Effector CD4-positive, alpha-beta T cell (primary cell): ENCODE data around the gene ZBTB7C.

Experiments
- DNase-seq: peaks from one replicate; pipeline ENCODE4 v3.0.0-alpha.2; 2020

ZBTB7C gene

DNA sequence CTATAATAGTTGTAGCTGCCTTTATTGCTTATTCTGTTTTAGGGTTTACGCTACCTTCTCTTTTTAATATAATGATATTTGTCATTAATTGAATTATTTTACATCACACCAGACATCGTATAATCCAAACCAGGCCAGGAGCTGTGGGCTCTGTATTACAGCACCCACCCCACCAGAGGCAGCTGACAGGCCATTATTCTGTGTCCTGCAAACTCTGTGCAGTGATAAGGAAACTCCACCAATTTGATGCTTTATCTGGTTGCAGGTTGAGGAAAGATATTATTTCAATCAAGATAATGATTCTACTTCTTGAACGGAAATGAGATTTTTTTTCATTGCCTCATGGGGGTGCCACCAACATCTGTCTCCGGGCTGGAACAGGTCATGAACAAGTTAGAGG lies 227.3 kb downstream of the ZBTB7C start:
- no peak for DNase-seq

DNA sequence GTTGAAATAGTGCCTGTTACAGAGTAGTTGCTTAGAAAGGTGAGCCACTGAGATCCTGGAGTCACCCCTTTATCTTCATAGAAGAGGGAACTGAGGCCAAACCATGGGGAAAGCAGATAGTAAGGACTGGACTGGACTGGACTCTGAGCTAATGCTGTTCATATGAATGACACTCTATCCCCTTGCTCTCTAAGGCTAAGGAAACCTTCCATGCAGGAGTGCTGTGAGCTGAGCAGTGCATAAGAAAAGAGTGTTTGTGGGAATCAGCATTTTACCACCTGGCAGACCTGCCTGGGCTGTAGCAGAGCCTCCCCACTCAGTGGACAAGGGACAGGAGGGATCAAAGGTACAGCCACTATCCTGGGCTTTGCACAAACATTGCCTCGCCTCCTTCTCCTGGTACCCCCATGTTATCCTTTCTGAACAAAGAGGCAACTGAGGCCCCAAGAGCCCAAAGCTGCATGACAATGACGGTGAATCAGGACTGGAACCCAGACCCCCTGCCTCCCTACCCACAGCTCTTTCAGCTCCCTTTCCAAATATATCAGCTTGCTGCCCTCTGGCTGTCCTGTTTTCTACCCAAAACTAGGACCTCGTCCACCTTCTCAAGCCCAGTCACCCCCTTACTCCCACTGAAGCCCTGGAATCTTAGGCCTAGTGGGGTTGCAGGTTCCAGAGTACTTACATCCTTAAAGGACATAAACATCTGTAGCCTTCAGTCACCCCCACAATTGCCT lies 227.9 kb downstream of the ZBTB7C start:
- DNase-seq, result no peak

DNA sequence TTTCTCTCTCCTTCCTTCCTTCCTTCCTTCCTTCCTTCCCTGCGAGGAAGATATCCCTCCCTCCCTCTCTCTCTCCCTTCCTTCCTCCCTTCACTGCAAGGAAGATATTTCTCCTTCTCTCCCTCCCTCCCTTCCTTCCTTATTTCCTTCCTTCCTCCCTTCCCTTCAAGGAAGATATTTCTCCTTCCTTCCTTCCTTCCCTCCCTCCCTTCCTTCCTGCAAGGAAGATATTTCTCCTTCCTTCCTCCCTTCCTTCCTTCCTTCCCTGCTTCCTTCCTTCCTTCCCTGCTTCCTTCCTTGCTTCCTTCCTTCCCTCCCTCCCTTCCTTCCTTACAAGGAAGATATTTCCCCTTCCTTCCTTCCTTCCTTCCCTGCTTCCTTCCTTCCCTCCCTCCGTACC lies 229.5 kb downstream of the ZBTB7C start:
- DNase-seq, result no peak

DNA sequence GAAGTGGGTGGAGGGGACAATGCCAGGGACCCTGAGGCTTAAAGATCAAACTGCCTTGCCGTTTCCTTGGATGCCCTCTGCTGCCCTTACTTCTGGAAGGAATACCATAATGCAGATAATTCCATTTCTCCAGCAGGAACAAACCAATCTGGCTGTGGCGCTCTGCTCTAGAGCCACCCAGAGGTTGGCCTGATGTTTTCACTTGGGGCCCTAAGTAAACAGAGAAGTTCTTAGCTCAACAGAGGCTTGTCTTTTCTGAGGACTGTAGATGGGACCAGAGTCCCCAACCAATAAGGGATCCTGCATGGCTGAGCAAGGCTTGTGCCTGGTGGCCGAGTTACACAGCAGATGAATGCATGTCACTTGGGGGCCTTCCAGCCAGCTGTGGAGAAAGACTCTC lies 230.2 kb downstream of the ZBTB7C start:
- DNase-seq, result no peak

DNA sequence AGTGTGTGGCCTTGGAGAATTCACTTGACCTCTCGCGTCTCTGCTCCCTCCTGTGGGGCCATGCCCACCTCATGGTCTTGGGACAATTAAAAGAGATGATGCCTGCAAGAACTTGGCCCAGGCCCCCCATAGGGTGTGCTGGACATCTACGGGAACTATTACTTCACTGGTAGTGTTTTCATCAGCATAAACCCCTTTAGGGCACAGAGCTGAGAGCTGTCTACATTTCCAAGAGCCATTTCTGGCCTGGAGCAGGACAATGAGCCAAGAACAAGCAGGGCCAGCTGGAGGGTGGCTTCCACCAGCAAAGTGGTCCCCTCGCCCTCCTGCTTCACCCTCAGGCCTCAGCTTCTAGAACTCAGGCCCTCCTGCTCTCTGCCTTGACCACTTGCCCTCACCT lies 232.3 kb downstream of the ZBTB7C start:
- DNase-seq, result no peak

DNA sequence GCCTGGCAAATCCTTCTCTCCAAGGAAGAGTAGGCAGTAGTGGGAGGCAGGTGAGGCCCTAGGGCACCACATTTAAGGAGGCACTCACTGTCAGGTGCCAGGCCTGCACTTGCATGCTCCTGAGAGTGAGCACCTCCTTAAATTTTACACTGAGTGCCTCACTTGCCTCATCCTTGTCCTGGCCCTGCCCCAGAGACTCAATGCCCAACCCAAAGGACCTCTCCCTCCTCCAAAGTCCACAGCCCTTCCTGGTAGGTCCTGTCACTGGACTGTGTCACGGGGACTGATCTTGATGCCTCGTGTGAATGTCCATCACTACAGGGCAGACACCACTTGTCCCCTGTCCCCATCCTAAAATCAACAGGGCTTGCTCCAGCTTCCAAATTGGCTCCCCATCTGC lies 235.6 kb downstream of the ZBTB7C start:
- DNase-seq, result no peak

DNA sequence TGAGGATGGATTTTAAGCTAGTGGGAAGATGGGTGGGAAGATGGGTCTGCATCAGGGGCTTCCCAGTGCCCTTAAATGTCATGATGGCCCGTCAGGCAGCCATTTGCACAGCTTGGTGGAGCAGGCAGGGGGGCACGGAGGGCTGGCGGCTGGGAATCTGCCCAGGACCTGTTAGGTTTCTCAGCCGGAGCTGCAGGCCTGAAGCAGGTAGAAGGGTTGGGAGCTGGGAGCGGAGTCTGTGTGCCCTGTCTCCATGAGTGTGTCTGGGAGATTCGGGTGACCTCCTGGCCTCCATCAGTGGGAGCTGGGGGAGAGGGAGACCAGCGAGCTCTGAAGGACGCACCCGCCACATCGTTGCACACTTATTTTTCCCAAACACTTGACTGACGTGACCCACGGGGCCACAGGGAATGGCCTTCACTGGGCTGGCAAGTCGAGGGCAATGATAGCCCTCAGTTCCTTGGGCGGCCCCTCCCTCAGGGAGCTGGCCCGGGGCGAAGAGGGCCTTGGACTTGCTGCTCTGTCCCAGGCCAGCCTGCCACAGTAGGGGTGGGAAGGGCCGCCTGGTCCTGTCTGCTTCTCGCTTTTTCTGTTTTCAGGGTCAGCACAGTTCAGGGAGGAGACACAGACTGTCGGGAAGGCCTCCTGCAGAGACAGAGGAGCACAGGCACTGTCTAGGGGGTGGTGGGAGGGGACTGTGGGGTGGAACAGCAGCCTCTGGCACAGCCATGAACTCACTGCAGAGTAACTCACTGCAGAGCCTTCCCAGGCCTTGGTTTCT lies 236.8 kb downstream of the ZBTB7C start:
- DNase-seq, result no peak

DNA sequence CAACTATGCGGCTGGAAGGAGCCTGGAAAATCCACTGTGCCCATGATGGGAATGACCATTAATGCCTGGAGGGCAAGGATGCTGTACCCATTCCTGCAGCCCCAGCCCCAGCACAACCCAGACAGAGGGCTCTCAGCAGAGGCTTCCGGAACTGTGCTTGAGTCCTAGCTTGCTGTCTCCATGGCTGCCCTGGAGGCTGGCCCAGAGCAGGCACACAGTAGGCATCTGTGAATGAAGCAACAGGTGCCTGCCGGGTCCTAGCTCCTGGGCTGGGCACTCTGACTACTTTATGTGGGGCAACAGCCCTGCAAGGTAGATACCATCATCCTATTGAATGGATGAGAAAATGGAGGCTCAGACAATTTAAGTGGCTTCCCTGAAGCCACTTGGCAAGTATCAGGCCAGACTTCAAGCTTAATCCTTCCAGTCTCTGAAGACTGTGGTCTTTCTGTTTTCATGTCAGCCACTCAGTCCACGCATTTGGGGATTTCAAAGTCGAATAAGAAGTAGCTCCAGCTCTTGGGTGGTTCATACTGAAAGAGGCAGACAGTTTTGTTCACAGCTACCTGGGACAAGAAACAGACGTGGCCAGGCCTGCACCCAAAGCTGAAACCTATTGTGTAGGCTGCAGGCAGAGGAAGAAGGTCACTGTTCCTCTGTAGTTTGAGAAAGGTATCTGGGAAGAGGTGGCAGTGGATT lies 237.5 kb downstream of the ZBTB7C start:
- DNase-seq, result no peak

DNA sequence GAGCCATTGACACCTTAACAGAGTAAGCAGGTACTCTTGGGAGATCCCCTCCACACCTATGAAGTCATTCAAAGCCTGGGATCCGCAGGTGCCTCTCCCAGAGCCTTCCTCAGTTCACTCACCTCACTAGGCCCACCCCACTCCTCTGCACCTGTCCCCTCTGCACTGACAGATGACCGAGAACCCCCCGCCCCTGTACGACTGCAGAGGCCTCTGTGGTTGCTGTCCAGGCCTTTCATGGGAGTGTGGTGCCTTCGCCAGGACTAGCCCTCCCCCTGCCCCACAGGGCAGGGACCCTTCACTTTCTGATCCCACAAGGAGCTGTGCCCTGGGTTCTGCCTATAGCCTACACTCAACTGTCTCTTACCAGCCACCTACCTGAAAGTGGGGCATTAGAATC lies 238.5 kb downstream of the ZBTB7C start:
- no peak for DNase-seq

DNA sequence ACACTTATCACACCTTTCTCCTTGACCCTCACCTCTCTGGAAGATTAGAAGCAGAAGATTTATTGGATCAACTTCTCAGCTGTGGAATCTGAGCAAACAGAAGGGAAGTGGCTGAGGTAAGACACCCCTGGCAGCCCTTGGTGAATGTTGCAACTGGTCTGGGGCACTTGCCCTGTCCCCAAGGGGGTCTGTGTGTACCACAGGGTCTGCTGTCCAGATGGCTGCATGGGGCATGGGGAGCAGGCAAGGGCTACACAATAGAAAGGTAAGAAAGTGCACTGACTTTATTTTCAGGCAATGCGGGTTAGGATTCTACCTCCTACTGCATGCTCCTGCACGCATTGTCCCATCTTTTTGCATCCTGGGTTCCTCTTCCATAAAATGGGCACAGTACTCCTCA lies 240.3 kb downstream of the ZBTB7C start:
- no peak for DNase-seq

DNA sequence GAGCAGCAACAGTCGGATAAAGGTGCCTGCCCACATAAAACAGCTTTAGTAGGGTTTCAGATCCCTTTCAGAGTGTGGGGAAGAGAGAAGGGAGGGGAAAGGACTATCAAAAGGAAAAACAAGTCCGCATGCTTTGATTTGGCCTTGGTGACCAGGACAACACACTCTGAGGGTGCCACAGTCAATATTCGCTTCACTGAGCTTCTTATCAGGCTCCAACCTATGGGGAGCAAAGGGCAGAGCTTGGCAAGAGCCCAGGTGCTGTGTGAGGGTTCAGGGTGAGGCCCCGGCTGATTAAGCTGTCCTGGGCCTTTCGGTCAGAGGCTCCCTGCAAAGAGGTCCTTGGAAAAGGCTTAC lies 241.3 kb downstream of the ZBTB7C start:
- no peak for DNase-seq

DNA sequence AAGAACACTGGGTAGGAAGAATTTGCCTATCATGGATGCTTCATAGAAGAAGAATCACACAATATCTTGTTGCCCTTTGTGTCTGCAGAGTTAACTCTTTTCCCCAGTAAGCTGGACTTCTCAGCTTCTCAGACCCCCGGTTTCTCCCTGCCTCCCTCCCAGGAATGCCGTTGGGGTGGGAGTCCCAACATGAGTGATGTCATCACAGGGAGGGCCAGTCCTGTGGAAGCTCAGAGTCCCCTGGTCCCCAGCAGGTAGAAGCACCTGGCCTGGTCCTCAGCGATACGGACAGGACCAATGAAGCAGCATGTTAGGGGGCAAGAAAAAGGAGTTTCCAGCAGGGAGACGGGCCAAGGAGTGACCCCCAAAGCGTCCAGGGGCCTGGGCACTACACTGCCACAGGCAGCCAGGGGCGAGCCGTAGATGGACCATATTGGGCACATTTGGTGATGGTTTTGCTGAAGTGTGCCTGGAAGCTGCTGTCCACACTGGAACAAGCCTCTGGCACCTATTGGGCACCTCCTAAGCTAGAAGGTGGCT lies 242.8 kb downstream of the ZBTB7C start:
- DNase-seq, result no peak

DNA sequence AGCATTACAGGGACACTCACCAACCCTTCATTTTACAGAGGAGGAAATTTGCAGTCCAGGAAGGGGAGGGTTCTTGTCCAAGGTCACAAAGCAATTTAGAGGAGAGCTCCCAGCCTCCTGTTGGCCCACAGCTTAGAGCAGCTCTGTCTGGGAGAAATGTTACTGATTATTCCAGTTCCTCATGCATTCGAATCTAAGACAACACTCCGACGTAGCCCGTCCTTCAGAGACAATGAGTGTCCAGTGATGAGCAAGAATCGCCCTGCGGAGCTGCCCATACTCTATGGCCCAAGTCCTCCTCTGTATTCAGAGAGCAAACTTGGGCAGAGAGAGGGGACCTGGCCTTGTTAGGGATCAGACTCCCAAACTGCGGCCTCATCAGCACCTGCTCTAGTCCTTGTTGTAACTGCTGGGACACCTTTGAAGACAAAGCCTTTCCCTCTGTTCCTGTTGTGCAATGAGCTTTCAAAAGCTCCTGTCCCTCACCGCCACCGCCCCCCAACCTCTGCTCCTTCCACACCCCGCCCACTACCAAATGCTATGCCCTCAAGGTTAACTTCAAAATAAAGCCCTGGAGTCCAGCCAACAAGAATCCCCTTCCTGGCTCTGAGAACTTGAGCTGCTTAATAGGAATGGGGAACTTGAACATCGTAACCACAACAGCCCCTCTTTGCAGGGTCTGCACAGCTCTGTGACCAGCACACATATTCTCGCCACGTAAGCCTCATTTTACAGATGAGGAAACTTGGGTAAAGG lies 243.9 kb downstream of the ZBTB7C start:
- DNase-seq, result no peak

DNA sequence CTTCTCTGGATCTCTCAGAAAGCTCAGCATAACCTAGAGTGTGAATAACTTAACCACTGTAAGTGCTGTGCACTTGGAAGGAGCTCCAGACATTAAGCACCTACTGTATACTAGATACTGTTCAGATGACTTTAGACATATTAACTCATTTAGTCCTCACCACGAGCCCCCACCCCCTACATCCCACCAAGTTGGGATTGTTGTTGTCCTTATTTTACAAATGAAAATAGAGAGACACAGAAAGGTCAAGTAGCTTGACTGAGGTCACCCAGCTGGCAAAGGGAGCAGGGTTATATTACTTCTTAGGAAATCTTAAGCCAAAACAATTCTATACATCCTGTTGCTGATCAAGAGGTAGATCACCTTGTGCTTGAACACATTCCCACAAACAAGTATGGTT lies 244.5 kb downstream of the ZBTB7C start:
- DNase-seq, result no peak

DNA sequence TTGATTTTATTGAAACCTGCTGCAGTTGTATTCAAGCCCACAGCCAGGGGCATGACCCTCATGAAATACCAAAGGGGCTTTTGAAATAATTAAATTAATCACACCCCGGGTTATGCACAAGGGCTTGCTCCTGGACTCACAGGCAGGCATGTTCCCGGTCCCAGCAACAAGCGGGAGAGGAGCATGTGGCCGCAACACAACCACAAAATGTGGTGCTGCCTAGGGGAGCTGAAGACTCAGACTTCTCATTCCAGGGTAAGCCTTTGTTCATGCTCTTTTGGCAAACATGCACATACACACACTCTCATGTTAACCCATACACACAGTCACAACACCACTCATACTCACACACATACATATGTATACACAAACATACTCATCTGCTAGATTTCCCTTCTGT lies 245.1 kb downstream of the ZBTB7C start:
- DNase-seq, result no peak

DNA sequence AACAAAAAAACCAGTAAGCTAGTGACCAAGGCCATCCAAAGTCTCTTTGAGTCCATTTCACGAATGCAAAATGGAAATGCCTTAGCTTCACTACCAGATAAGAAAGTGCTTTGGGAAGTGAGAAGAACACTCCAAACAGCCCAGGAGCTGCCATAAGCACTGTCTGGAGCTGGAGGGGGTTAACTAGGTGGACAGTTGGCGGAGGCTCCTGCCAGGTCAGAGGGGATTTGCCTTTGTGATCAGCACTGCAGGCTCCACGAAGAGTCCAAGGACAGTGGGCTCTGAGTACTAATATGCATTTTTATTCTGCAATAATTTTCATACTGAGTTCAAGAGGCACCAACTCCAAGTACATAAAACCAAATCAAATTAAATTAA lies 245.5 kb downstream of the ZBTB7C start:
- DNase-seq, result no peak

DNA sequence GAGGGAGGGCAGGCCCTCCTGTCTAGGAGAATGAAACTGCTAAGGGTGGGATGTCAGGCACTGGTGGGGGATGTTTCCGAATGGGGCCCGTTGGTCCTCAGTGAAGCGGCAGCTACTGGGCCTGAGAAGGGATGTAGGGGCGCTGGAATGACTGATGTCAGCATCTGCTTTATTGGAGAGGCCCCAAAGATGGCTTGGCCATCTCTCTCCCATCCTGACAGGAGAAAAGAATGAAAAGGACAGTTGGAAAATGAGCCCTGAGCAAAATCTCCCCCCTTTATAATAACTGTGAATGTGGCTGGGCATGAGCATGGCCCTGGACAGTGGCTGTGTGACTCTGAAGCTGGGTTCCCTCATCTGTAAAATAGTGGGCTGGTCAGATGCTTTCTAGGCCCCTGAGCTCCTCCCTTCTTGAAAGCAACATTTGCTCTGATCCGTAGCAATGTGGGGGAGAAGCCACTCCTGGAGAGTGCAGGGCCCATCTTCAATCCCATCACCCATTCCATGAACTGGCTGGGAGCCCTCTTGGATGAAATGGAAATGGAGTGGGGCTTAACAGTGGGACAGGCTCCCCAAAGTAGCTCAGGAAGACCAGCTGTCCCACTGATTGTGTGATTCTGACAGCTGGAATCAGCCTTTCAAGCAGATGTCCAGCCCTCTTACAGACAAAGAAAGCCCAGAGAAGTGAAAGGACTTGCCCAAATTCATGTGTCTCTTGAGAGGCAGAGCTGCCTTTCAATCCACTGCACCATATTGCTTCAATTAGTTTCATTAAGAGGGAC lies 246.0 kb downstream of the ZBTB7C start:
- DNase-seq, result no peak

DNA sequence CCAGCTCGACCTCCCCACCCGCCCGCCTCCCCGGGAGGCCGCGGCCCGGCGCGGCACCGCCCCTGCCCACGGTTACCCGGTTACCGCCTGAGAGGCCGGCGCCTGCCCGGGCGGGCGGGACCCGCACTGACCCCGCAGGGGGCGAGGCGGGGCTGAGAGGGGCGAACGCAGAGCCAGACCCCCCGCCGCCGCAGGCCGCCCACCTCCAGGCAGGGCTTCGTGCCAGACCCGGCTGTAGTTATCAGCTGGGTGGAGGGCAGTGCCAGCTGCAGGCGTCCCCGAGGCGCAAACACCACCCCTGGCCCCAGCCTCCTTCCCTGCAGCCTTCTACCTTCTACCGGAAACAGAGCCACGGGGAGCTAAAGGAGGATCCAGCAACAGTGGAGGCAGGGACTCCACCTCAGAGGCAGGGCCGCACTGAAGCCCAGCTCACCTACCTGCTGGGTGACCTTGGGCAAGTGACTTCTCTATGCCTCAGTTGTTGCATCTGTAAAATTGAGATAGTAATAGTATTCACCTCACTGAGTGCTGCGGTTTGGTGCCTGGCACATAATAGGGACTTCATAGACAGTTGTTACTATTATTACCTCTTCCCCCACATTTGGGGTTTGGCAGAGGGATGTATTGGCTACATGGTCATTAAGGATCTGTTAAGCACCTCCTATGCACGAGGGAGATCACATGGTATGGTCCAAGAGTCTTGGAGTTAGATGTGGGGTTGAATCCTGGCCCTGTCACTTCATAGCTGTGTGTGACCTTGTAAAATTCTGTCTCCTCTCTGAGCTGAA lies 247.1 kb downstream of the ZBTB7C start:
- no peak for DNase-seq

DNA sequence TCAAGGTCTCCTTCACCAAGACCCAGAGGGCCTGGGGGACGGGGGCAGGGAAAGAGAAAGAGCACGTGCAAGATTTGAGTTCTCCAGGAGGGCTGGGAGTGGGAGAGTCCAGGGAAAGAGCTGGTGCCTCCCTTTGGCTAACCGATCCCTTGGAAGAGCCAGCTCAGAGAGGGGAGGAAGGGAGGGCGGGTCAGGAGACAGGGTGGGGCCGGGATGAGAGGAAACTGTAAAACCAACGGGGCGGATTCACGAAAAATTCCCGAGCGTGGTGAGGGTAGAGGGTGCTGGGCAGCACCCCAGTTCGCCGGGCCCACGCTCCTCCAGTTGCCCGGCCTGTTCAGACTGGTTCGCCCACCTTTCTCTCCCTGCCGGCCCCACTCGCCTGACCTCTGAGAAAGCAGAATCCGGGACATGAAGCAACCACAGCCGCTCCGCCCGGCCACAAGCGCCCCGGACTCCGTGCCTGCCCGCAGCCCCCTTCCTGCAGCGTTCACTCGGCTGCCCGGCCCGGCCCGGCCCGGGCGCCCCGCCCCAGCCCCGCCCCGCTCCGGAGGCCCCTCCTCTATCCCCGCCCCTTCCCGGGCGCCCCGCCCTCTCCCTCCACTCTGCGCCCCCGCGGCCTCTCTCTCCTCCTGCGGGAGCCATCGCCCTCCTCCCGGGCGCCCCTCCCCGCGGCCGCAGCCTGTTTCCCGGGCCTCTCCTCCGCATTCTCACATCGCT lies 247.8 kb downstream of the ZBTB7C start:
- DNase-seq, result peak; percentile 48

DNA sequence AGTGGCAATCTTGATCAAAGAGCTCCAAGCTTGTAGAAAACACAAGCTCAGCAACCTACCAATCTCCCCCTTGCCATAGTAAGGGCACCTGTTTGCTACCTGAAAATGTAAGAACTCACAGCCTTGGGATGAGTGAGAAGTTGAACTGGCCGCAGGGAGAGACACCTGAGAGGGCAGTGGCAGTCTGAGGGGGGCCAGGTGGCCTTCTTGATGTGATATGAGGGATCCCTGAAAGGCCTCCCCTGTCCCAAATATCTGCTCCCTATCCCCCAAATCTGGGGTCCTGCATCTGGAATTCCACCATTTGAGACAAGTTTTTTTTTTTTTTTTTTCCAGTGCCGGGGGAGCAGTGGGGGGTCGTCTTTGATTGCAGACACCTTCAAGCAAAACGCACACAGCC lies 248.6 kb downstream of the ZBTB7C start:
- no peak for DNase-seq

DNA sequence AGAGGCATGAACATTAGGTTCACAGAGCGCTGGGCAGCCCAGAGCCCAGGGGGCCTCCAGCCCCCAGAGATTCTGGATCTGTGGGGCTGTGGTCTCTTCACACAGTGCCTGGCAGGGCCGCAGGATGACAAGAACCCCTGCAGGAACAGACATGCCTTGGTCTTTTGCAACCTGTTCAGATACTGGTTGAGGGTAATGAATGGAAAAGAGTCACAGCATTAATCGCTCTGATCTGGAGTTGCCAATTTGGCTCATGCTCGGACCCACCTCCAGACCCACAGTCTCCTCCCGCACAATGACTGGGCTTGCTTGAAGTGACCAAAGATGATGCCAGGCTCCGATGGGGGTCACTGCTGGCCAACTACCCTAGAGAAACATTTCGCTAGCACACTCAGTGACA lies 249.4 kb downstream of the ZBTB7C start:
- DNase-seq, result no peak
